ENCODE measurements around the gene CEP112. TPM values are rescaled to one million over a fixed set of nuclear protein-coding genes. Genes with fewer than 3 reads are reported as not detected.

The CEP112 gene
- total and polyA plus RNA-seq, 2 donors (not counting 1 experiment from before 2014, with no cell fraction given), result 5.4 to 6.4 TPM

GRCh38 chr17:65679165-65679845 lies 512.6 kb downstream of the CEP112 start:
- Histone ChIP-seq H3K27ac (ENCODE audit: insufficient read depth, low read length) (no peak overlapping the region), H3K9me3 (ENCODE audit: control insufficient read depth, insufficient read depth, low read depth, low read length) (no peaks in the 10 kb centered on the region), H3K36me3 (ENCODE audit: control insufficient read depth, insufficient read depth, low read length) (no peaks in the 10 kb centered on the region), H2AFZ (ENCODE audit: low read length) (no peak overlapping the region), H3K4me2 (ENCODE audit: extremely low read depth, insufficient read depth, low read length) (no peak overlapping the region), H3K79me2 (ENCODE audit: control insufficient read depth, insufficient read depth, low read length) (no peaks in the 10 kb centered on the region), H4K20me1 (ENCODE audit: control insufficient read depth, extremely low read depth, insufficient read depth, low read length) (no peaks in the 10 kb centered on the region), H3K4me1 (ENCODE audit: control insufficient read depth, extremely low read depth, insufficient read depth, low read length) (peaks cover 2% of the 10 kb centered on the region), H3K9ac (ENCODE audit: insufficient read depth, low read length) (no peak overlapping the region), H3K4me3 (replicated peaks in 1 of 4; ENCODE audit: control extremely low read depth in 1 of 4, insufficient read depth in 1 of 4, low read depth in 3 of 4, low read length in 4 of 4) (no peak overlapping the region), H3K27me3 (ENCODE audit: control insufficient read depth, insufficient read depth, low read length) (no peaks in the 10 kb centered on the region)
- peak in 1 of 2 donors; percentile 33 for DNase-seq (ENCODE audit: low read depth in 2 of 2)
- no peak for TF ChIP-seq EZH2 (IDR thresholded peaks at IDR 0.05; ENCODE audit: low read length, missing control alignments)
- no peak for TF ChIP-seq CTCF (conservative IDR thresholded peaks at IDR 0.05 in 1 of 2, IDR thresholded peaks at IDR 0.05 in 1 of 2; ENCODE audit: low read depth in 1 of 2, low read length in 2 of 2)

- Histone ChIP-seq H3K9ac (ENCODE audit: insufficient read depth, low read length) (no peak overlapping the region), H3K36me3 (ENCODE audit: control insufficient read depth, insufficient read depth, low read length) (no peaks in the 10 kb centered on the region), H4K20me1 (ENCODE audit: control insufficient read depth, extremely low read depth, insufficient read depth, low read length) (no peaks in the 10 kb centered on the region), H3K27ac (ENCODE audit: insufficient read depth, low read length) (no peak overlapping the region), H3K4me2 (ENCODE audit: extremely low read depth, insufficient read depth, low read length) (peak overlapping the region; percentile 59), H3K9me3 (ENCODE audit: control insufficient read depth, insufficient read depth, low read depth, low read length) (no peaks in the 10 kb centered on the region), H2AFZ (ENCODE audit: low read length) (no peak overlapping the region), H3K4me1 (ENCODE audit: control insufficient read depth, extremely low read depth, insufficient read depth, low read length) (peaks cover 2% of the 10 kb centered on the region), H3K4me3 (replicated peaks in 1 of 4; ENCODE audit: control extremely low read depth in 1 of 4, insufficient read depth in 1 of 4, low read depth in 3 of 4, low read length in 4 of 4) (peak overlapping the region in 1 of 4 experiments; percentile 32), H3K27me3 (ENCODE audit: control insufficient read depth, insufficient read depth, low read length) (no peaks in the 10 kb centered on the region), H3K79me2 (ENCODE audit: control insufficient read depth, insufficient read depth, low read length) (no peaks in the 10 kb centered on the region)
- DNase-seq (ENCODE audit: low read depth in 2 of 2), result no peak
- no peak for TF ChIP-seq CTCF (conservative IDR thresholded peaks at IDR 0.05 in 1 of 2, IDR thresholded peaks at IDR 0.05 in 1 of 2; ENCODE audit: low read depth in 1 of 2, low read length in 2 of 2)
Measured at GRCh38 chr17:65678546-65678945, 513.4 kb downstream of the CEP112 start.

- H3K79me2 ChIP-seq (ENCODE audit: control insufficient read depth, insufficient read depth, low read length), result no peaks in the 10 kb centered on the region
- no peaks in the 10 kb centered on the region for H4K20me1 ChIP-seq (ENCODE audit: control insufficient read depth, extremely low read depth, insufficient read depth, low read length)
- H3K4me3 ChIP-seq (replicated peaks in 1 of 4; ENCODE audit: control extremely low read depth in 1 of 4, insufficient read depth in 1 of 4, low read depth in 3 of 4, low read length in 4 of 4), result no peak overlapping the region
- no peaks in the 10 kb centered on the region for H3K9me3 ChIP-seq (ENCODE audit: control insufficient read depth, insufficient read depth, low read depth, low read length)
- peak in 1 of 2 donors; percentile 59 for DNase-seq (ENCODE audit: low read depth in 2 of 2)
- H3K36me3 ChIP-seq (ENCODE audit: control insufficient read depth, insufficient read depth, low read length), result no peaks in the 10 kb centered on the region
- no peak overlapping the region for H3K9ac ChIP-seq (ENCODE audit: insufficient read depth, low read length)
- H3K27ac ChIP-seq (ENCODE audit: insufficient read depth, low read length), result no peak overlapping the region
- TF ChIP-seq CTCF (conservative IDR thresholded peaks at IDR 0.05 in 1 of 2, IDR thresholded peaks at IDR 0.05 in 1 of 2; ENCODE audit: low read depth in 1 of 2, low read length in 2 of 2), result no peak
- TF ChIP-seq EZH2 (IDR thresholded peaks at IDR 0.05; ENCODE audit: low read length, missing control alignments), result no peak
- peak overlapping the region; percentile 21 for H3K4me2 ChIP-seq (ENCODE audit: extremely low read depth, insufficient read depth, low read length)
- no peak overlapping the region for H2AFZ ChIP-seq (ENCODE audit: low read length)
- no peaks in the 10 kb centered on the region for H3K27me3 ChIP-seq (ENCODE audit: control insufficient read depth, insufficient read depth, low read length)
- H3K4me1 ChIP-seq (ENCODE audit: control insufficient read depth, extremely low read depth, insufficient read depth, low read length), result peaks cover 2% of the 10 kb centered on the region
Measured at GRCh38 chr17:65677932-65678331, 514.0 kb downstream of the CEP112 start.

Data from fibroblast of lung (primary cell).